LNCAP (cell line): ENCODE data around the gene GPC1.

Source experiments
- CTCF ChIP-seq: fragments of 450-650 bp; IDR thresholded peaks from 2 replicates; pipeline ENCODE4 v1.5.1; 2017; ENCODE audit warnings: mild to moderate bottlenecking

The GPC1 gene

DNA sequence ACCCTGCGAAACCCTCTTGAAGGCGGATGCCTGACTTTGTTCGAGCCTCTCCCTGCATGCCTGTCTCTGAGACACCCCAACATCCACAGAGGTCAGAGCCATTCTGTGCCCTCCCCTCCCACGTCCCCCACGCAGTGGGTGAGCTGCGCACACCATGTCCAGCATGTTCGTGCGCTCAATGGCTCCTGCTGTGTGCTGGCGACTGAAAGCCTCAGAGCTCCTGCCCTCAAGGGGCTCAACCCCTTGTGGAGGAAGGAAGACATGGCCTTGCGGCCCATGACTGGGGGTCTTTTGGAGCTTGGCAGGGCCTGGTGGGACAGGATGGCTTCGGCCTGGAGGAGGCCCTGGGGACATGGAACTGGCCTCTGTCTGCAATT is 76.6 kb downstream of the GPC1 start:
- TF ChIP-seq CTCF = no peak

DNA sequence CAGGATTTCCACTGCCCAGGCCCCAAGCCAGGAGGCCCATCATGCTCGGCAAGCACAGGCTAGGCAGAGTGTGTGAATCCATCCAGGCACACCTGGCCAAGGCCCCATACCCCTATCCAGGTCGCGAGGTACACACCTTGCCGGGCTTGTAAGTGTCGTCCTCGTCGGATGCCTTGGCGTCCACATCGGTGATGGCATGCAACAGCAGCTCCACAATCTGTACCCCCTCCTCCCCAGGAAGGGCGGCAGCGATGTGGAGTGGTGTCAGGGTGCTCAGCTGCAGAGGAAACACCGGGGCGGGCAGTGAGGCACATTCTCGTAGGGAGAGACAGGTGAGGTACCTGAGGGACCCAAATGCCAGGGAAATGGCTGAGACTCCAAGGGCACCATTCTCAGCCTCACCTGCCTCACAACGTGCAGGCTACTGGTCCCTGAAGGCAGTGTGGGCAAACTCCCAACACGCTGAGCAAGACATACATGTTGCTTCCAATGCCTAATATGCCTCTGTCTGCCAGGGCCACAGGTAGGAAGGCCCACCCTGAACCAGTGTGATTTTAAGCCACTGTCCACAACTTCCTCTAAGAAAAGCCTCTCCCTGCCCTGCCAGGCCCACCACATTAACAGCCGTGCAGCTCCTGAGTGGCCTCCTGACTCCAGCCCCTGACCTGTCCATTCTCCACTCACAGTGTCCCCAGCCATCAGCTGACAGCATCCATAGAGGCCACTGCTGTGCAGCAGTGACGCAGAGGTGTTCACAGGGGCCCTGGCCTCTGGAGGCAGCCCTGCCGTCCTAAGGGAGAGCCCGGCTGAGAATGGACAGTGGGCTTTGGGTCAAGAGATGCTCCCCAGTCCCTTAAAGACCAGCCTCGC is 77.4 kb downstream of the GPC1 start:
- no peak for TF ChIP-seq CTCF

DNA sequence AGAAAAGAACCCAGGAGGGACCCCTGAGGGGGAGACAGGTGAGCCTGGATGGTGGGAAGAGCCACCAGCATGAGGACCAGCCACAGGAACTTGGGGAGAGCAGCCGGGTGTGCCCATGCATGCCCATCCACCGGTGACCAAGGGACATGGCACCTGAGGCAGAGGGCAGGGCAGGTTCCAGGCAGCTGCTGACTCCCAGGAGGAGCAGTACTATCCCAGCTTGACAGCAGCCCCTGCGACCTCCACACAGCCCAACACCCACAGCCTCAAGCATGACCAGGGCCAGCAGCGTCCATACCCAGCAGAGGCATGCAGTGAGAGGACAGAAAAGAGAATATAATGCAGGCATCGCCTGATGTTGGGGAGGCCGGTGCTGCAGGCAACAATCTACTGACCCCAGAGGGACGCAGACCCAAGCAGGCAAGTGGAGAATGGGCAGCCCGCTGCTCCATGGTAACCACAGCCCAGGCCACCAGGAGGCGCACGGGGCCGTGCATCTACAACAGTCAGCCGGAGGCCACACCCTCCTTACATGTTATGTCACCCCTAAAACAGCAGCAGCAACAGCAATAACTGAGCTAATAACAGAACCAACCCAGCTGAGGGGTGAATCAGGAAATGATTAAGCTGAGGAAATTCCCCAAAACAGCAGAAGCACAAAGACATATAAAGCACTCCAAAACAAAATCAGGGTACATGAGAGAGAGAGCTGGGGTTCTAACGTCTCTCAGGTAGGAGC is 78.3 kb downstream of the GPC1 start:
- TF ChIP-seq CTCF = peak; percentile 76

GRCh38 chr2:240514631-240515030 is 79.2 kb downstream of the GPC1 start:
- TF ChIP-seq CTCF = no peak

GRCh38 chr2:240517342-240517741 is 81.9 kb downstream of the GPC1 start:
- TF ChIP-seq CTCF = no peak
